SU-DHL-6 (cell line): ENCODE results near the gene PHLDB2.

Experiments
- H2AFZ ChIP-seq: fragments of 200-600 bp; sonication (generic); 2 replicates; pipeline ENCODE4 v1.6.1; 2014; ENCODE audit warnings: low read depth, mild to moderate bottlenecking, moderate library complexity, mixed read lengths, antibody characterized with exemption, low read length; ENCODE audit not compliant: severe bottlenecking
- H3F3A ChIP-seq: fragments of 200-600 bp; shearing (Covaris generic); 2 replicates; pipeline ENCODE4 v1.6.0; 2016; ENCODE audit warnings: antibody characterized with exemption, mild to moderate bottlenecking; ENCODE audit not compliant: insufficient read depth
- H3K27ac ChIP-seq: fragments of 200-600 bp; sonication (generic); 2 replicates; pipeline ENCODE4 v1.5.1; 2016; ENCODE audit warnings: low read depth, mild to moderate bottlenecking, low read length, moderate library complexity, mixed read lengths
- H3K27me3 ChIP-seq: fragments of 200-600 bp; sonication (generic), shearing (Covaris generic); 2 replicates; pipeline ENCODE4 v1.6.0; 2014; ENCODE audit warnings: mild to moderate bottlenecking, low read length
- H3K36me3 ChIP-seq: fragments of 200-600 bp; sonication (generic); 2 replicates; pipeline ENCODE4 v1.6.1; 2014; ENCODE audit warnings: mild to moderate bottlenecking, low read length, mixed read lengths
- H3K4me2 ChIP-seq: fragments of 300-600, 200-600 bp; shearing (Covaris generic), sonication (generic); 2 replicates; pipeline ENCODE4 v1.6.0; 2014; ENCODE audit warnings: low read length, low read depth, mild to moderate bottlenecking; ENCODE audit not compliant: poor library complexity, severe bottlenecking
- H3K4me3 ChIP-seq: fragments of 200-600 bp; sonication (generic); 2 replicates; pipeline ENCODE4 v1.5.1; 2014; ENCODE audit warnings: antibody characterized with exemption, low read length, mild to moderate bottlenecking, mixed read lengths; ENCODE audit not compliant: insufficient read depth, poor library complexity, severe bottlenecking
- H3K79me2 ChIP-seq: fragments of 200-600 bp; sonication (generic); 2 replicates; pipeline ENCODE4 v1.6.1; 2014; ENCODE audit warnings: mild to moderate bottlenecking, low read length, moderate library complexity; ENCODE audit not compliant: insufficient read depth
- H3K9ac ChIP-seq: fragments of 200-600 bp; sonication (generic); 2 replicates; pipeline ENCODE4 v1.7.0; 2014; ENCODE audit warnings: mild to moderate bottlenecking, low read length
- H3K9me2 ChIP-seq: fragments of 200-600 bp; sonication (generic); replicated peaks from 2 replicates; pipeline ENCODE4 v1.6.1; 2014; ENCODE audit warnings: low read length; ENCODE audit not compliant: insufficient read depth
- H3K9me3 ChIP-seq: fragments of 200-600 bp; sonication (generic); 2 replicates; pipeline ENCODE4 v1.6.1; 2014; ENCODE audit warnings: low read length, mixed read lengths; ENCODE audit not compliant: insufficient read depth
- H4K20me1 ChIP-seq: fragments of 200-600 bp; sonication (generic); 2 replicates; pipeline ENCODE4 v1.6.1; 2014; ENCODE audit warnings: low read depth, mild to moderate bottlenecking, antibody characterized with exemption, low read length, moderate library complexity, mixed read lengths
- CTCF ChIP-seq: fragments of 200-600 bp; sonication (generic); IDR thresholded peaks from one replicate; pipeline ENCODE4 v1.5.1; 2017; ENCODE audit warnings: antibody characterized with exemption, mild to moderate bottlenecking, low read length, moderate library complexity; ENCODE audit not compliant: insufficient read depth, poor library complexity, severe bottlenecking
- EZH2phosphoT487 ChIP-seq: fragments of 200-600 bp; sonication (generic), shearing (Covaris generic); conservative IDR thresholded peaks from 2 replicates; pipeline ENCODE4 v1.6.1; 2018; ENCODE audit warnings: mild to moderate bottlenecking, antibody characterized with exemption, low read length, moderate library complexity, mixed read lengths

The PHLDB2 gene

GRCh38 chr3:111890051-111890580 is 31.1 kb downstream of the PHLDB2 start:
- TF ChIP-seq EZH2phosphoT487 (no peak), CTCF (no peak)
- no peaks in the 10 kb centered on the region for H3K79me2 ChIP-seq
- no peak overlapping the region for H2AFZ ChIP-seq

GRCh38 chr3:111892070-111892469 is 33.0 kb downstream of the PHLDB2 start:
- no peaks in the 10 kb centered on the region for H3K9me3 ChIP-seq
- no peaks in the 10 kb centered on the region for H4K20me1 ChIP-seq
- TF ChIP-seq EZH2phosphoT487 = no peak
- TF ChIP-seq CTCF = no peak
- H3K9me2 ChIP-seq = no peaks in the 10 kb centered on the region
- H2AFZ ChIP-seq = no peak overlapping the region
- H3F3A ChIP-seq = no peaks in the 10 kb centered on the region
- H3K27ac ChIP-seq = no peak overlapping the region
- no peaks in the 10 kb centered on the region for H3K27me3 ChIP-seq
- H3K36me3 ChIP-seq = no peaks in the 10 kb centered on the region
- no peak overlapping the region for H3K4me2 ChIP-seq
- no peak overlapping the region for H3K9ac ChIP-seq
- H3K79me2 ChIP-seq = no peaks in the 10 kb centered on the region
- H3K4me3 ChIP-seq = no peak overlapping the region

More at GRCh38 chr3:111890051-111890580, 31.1 kb downstream of the PHLDB2 start:
- H3K9me3 ChIP-seq = no peaks in the 10 kb centered on the region
- H3K9me2 ChIP-seq = no peaks in the 10 kb centered on the region
- no peak overlapping the region for H3K4me3 ChIP-seq
- no peaks in the 10 kb centered on the region for H3K27me3 ChIP-seq
- no peaks in the 10 kb centered on the region for H3F3A ChIP-seq
- no peak overlapping the region for H3K9ac ChIP-seq
- no peaks in the 10 kb centered on the region for H3K36me3 ChIP-seq
- no peak overlapping the region for H3K27ac ChIP-seq
- H3K4me2 ChIP-seq = no peak overlapping the region
- no peaks in the 10 kb centered on the region for H4K20me1 ChIP-seq

GRCh38 chr3:111895071-111895470 is 36.0 kb downstream of the PHLDB2 start:
- H3K9me2 ChIP-seq = no peaks in the 10 kb centered on the region
- H3F3A ChIP-seq = no peaks in the 10 kb centered on the region
- no peaks in the 10 kb centered on the region for H3K36me3 ChIP-seq
- no peak for TF ChIP-seq EZH2phosphoT487
- H2AFZ ChIP-seq = no peak overlapping the region
- H3K27ac ChIP-seq = no peak overlapping the region
- no peaks in the 10 kb centered on the region for H3K79me2 ChIP-seq
- no peaks in the 10 kb centered on the region for H4K20me1 ChIP-seq
- no peaks in the 10 kb centered on the region for H3K27me3 ChIP-seq
- H3K4me3 ChIP-seq = no peak overlapping the region
- no peaks in the 10 kb centered on the region for H3K9me3 ChIP-seq
- H3K9ac ChIP-seq = no peak overlapping the region
- no peak overlapping the region for H3K4me2 ChIP-seq

GRCh38 chr3:111899966-111900365 is 40.9 kb downstream of the PHLDB2 start:
- Histone ChIP-seq H3F3A (no peaks in the 10 kb centered on the region), H3K4me3 (no peak overlapping the region), H3K36me3 (no peaks in the 10 kb centered on the region), H3K9me3 (no peaks in the 10 kb centered on the region), H3K27me3 (no peaks in the 10 kb centered on the region), H3K27ac (no peak overlapping the region), H3K4me2 (no peak overlapping the region), H3K9me2 (no peaks in the 10 kb centered on the region), H4K20me1 (no peaks in the 10 kb centered on the region), H3K79me2 (no peaks in the 10 kb centered on the region), H3K9ac (no peak overlapping the region), H2AFZ (no peak overlapping the region)
- no peak for TF ChIP-seq CTCF
